Measurements from ENCODE around the gene C3orf38. TPM values are rescaled to one million over a fixed set of nuclear protein-coding genes. Genes with fewer than 3 reads are reported as not detected.

C3orf38 gene
- total and polyA plus RNA-seq, 12 donors, result 4.5 to 18.2 (median 12.9) TPM

GRCh38 chr3:88137836-88138235 is 11.9 kb upstream of the C3orf38 start:
- Histone ChIP-seq H3K27me3 (no peaks in the 10 kb centered on the region), H3K4me3 (no peak overlapping the region), H3K27ac (no peak overlapping the region), H3K9me3 (no peaks in the 10 kb centered on the region), H3K4me1 (peaks cover 0 to 2% (median 0%) of the 10 kb centered on the region in 9 donors), H3K36me3 (peaks cover 0 to 98% (median 20%) of the 10 kb centered on the region in 9 donors)
- TF ChIP-seq, protein P1, sequence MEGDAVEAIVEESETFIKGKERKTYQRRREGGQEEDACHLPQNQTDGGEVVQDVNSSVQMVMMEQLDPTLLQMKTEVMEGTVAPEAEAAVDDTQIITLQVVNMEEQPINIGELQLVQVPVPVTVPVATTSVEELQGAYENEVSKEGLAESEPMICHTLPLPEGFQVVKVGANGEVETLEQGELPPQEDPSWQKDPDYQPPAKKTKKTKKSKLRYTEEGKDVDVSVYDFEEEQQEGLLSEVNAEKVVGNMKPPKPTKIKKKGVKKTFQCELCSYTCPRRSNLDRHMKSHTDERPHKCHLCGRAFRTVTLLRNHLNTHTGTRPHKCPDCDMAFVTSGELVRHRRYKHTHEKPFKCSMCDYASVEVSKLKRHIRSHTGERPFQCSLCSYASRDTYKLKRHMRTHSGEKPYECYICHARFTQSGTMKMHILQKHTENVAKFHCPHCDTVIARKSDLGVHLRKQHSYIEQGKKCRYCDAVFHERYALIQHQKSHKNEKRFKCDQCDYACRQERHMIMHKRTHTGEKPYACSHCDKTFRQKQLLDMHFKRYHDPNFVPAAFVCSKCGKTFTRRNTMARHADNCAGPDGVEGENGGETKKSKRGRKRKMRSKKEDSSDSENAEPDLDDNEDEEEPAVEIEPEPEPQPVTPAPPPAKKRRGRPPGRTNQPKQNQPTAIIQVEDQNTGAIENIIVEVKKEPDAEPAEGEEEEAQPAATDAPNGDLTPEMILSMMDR (IDR thresholded peaks at IDR 0.05), result no peak
- DNase-seq (no peak), ATAC-seq (no peak)
- WGBS, 2 donors, result 76 to 85% methylated on average over 1 of the region's 1 CpG
- intact Hi-C loops (cut with DNase I), result no loop called here

GRCh38 chr3:88141458-88142083 is 8.2 kb upstream of the C3orf38 start:
- Histone ChIP-seq H3K4me3 (no peak overlapping the region), H3K27me3 (no peaks in the 10 kb centered on the region), H3K36me3 (peaks cover 0 to 75% (median 12%) of the 10 kb centered on the region in 9 donors), H3K4me1 (no peaks in the 10 kb centered on the region), H3K27ac (no peak overlapping the region), H3K9me3 (no peaks in the 10 kb centered on the region)
- no peak for ATAC-seq
- no peak for DNase-seq
- intact Hi-C loops (cut with DNase I), result loop anchor here in 2 of 10 donors (10.0 kb wide), 2 partner anchors 77 to 87 kb away; partner anchors contain the start of genes CGGBP1 (in 1 of the 2) and ZNF654 (in 1 of the 2)
- 72 to 76% methylated on average over 4 of the region's 4 CpGs for WGBS, 2 donors
- TF ChIP-seq, protein P1 (IDR thresholded peaks at IDR 0.05), result no peak

DNA sequence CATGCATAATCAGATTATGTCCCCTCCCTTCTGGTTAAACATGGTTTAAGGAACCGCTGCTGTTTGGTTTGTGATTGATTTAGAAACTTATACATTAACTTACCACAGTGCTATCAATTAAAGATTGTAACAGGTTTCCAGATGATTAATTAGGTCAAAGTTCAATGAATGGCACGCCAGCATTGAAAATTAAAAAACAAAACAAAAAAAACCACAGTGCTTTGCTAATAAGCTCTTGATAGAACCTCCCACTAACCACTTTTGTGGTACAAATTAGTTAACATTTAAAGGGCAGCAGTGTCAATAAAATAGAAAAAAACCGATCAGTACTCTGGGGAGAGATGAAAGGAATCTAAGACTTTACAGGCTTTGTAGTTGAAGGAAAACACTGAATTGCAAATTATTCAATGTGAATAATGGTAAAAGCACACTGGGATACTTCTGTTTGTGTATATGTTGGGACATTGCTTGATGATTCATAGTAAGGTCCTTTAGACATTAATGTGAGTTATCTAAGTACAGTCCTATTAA is 7.6 kb upstream of the C3orf38 start:
- Histone ChIP-seq H3K9me3 (no peaks in the 10 kb centered on the region), H3K4me3 (no peak overlapping the region), H3K36me3 (peaks cover 0 to 72% (median 9%) of the 10 kb centered on the region in 9 donors), H3K4me1 (no peaks in the 10 kb centered on the region), H3K27ac (no peak overlapping the region), H3K27me3 (no peaks in the 10 kb centered on the region)
- intact Hi-C loops (cut with DNase I), result loop anchor here in 2 of 10 donors (10.0 kb wide), 2 partner anchors 77 to 87 kb away; partner anchors contain the start of genes CGGBP1 (in 1 of the 2) and ZNF654 (in 1 of the 2)
- no peak for ATAC-seq
- TF ChIP-seq, protein P1 (IDR thresholded peaks at IDR 0.05), result no peak
- no peak for DNase-seq
- WGBS, 2 donors, result 87 to 92% methylated on average over 3 of the region's 3 CpGs

DNA sequence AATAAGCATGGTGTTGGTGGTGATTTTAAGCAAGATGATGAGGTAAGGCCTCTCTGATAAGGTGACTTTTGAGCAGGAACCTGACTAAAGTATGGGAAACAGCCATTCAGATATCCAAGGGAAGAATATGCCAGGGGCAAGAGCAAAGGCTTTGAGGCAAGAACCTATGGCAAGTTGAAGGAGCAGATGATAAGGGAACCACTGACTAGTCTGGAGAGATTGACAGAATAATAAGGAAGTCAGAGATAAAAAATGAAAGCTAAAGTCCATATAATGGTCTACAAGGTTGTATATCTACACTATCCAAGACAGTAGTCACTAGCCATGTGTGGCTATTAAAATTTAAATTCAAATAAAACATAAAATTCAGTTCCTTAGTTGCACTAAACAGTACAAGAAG is 2.5 kb upstream of the C3orf38 start:
- TF ChIP-seq, protein P1 (IDR thresholded peaks at IDR 0.05), result no peak
- peaks cover 0 to 32% (median 23%) of the 10 kb centered on the region in 9 donors for H3K4me1 ChIP-seq
- no peaks in the 10 kb centered on the region for H3K27me3 ChIP-seq
- ATAC-seq (no peak), DNase-seq (no peak)
- no peak overlapping the region for H3K27ac ChIP-seq
- H3K36me3 ChIP-seq, result peaks cover 0 to 20% (median 0%) of the 10 kb centered on the region in 9 donors
- H3K9me3 ChIP-seq, result no peaks in the 10 kb centered on the region
- intact Hi-C loops (cut with DNase I), result loop anchor here in 2 of 10 donors (10.0 kb wide), 2 partner anchors 82 to 92 kb away; partner anchors contain the start of genes CGGBP1 (in 1 of the 2) and ZNF654 (in 1 of the 2)
- no peak overlapping the region for H3K4me3 ChIP-seq
